GM03348 (cell line): ENCODE results near the gene COQ4.

Experiments used
- DNase-seq: peaks from one replicate; pipeline ENCODE4 v3.0.0; 2012; ENCODE audit warnings: low spot score

Gene COQ4

DNA sequence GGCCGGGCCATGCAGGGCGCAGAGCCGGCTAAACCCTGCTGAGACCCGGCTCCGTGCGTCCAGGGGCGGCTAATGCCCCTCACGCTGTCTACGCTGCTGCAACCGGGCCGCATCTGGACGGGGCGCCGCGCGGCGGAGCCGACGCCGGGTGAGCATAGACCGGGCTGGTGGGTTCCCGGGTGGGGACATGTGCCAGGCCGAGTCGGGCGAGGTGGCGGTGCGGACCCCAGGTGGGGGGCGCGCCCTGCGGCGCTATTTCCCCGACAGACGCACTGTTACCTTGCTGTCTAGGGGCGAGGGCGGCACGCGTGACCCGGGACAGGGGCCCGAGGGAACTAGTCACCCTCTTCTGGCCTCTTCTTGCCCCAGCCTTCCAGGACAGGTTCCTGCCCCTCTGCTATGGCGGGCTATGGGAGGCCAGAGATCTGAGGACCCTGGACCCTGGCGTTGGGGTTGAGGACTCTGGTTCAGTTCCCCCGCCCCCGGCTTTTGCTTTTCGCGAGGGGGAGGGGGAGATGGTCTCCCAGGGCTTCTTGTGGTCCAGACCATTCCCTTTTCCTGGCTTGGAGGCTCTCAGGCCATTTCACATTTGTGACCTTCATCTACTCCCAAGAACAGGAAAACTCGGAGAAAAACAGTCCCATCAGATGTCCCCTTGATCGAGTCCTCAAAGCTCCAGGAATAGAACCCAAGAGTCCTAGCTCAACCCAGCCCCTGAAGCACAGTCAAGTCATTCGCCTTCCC is 18.2 kb downstream of the COQ4 start:
- DNase-seq: no peak

DNA sequence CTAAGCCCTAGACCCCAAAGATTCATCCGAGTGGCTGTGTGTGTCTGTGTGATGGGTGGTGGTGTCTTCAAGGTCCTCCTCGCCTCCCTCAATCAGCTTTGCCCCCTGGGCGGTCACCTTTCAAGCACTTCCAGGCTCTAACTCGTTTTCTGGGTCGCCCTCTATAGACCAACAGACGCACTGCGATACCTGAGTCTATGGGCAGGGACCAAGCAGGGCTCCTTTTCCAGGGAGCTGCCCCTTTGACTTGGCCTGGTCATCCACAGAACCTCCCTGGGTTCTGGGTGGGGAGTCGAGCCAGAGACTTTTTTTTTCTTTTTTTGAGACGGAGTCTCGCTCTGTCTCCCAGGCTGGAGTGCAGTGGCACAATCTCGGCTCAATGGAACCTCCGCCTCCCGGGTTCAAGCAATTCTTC is 18.8 kb downstream of the COQ4 start:
- DNase-seq: peak; percentile 82

DNA sequence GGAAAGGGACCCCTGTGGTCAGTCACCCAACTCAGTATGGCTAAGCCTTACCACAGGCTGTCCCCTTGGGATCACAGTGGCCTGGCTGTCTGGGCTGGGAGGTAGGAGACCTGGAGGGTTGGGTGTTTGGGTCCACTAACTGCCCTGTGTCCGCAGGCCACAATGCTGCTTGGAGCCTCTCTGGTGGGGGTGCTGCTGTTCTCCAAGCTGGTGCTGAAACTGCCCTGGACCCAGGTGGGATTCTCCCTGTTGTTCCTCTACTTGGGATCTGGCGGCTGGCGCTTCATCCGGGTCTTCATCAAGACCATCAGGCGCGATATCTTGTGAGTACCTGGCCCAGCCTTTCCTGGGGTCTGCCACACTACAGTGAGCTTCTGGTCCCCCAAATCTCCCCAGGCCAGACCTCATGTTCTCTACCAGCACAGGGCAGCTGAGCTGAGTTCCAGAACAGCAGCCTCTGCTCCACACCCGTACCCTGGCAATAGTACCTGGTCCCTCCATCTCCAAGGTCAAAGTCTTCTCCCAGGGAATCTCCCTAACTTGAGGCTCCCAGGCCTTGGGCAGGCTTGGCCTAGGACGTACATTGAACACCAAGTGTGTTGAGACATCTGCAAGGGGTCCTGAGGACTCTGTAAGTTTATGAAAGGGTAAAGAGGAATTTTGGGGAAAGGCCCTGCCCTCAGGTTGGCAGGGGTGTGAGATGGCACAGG is 20.5 kb downstream of the COQ4 start:
- DNase-seq: no peak

DNA sequence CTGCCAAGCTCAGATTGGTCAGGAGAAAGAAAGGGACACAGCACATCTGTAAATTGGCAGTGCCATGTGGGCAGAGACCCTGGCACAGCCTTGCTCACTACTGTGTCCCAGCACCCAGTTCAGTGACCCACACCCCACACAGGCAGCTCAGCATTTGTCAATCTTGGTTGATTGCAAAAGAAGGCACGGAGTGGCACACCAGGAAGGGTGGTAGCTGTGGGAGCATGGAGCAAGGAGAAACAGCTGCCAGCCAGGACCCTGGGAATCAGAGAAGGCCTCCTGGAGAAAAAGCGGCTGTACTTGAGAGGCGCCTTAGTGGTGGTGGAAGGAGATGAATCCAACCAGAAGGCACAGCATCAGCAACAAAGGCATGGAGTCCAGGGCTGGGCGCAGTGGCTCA is 21.2 kb downstream of the COQ4 start:
- DNase-seq: no peak

DNA sequence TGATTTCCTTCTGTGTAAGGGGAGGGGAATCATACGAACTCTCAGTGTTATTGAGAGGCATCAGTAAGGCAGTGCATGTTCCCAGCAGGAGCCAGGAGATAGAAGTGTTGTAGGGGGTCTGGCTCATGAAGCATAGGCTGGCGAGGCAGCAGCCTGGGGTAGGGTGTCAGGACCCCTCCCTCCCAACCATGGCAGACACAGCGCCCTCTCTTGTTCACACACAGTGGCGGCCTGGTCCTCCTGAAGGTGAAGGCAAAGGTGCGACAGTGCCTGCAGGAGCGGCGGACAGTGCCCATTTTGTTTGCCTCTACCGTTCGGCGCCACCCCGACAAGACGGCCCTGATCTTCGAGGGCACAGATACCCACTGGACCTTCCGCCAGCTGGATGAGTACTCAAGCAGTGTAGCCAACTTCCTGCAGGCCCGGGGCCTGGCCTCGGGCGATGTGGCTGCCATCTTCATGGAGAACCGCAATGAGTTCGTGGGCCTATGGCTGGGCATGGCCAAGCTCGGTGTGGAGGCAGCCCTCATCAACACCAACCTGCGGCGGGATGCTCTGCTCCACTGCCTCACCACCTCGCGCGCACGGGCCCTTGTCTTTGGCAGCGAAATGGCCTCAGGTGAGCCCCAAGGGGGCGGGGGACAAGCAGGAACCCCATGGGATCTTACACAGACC is 22.4 kb downstream of the COQ4 start:
- DNase-seq: no peak

DNA sequence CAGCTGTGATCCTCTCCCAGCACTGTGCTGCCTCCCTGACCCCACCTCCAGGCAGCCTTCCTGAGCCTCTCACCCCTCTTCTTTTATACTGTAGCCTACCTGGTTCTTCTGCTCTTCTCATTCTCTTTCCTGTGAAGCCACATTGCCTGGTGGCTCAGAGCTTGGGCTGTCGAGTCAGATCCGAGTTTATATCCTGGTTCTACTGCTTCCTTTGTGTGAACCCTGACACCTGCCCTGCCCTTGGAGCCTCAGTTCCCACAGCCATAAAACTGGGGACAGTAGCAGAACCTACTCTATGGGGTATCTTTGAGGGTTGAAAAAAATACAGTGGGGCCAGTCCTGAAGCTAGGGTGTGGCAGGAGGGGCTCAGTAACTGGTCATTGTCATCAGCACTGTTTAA is 26.5 kb downstream of the COQ4 start:
- no peak for DNase-seq

DNA sequence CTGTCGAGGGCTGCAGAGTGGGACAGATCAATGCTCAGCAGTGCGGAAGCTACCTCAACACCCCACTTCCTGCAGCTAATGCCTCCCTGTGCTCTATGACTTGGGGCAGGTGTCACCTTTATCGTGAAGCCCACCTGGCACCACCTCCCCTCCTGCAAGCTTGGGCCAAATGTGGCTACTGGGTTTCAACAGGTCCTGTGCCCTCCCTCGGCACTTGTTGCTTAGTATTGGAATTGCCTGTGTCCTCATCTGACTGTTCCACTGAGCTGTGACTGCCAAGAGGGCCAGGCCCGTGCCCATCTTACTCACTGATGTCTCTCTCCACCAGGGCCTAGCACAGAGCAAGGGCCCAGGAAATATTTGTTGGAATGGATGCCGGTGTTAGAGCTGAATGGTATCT is 27.1 kb downstream of the COQ4 start:
- DNase-seq: no peak

DNA sequence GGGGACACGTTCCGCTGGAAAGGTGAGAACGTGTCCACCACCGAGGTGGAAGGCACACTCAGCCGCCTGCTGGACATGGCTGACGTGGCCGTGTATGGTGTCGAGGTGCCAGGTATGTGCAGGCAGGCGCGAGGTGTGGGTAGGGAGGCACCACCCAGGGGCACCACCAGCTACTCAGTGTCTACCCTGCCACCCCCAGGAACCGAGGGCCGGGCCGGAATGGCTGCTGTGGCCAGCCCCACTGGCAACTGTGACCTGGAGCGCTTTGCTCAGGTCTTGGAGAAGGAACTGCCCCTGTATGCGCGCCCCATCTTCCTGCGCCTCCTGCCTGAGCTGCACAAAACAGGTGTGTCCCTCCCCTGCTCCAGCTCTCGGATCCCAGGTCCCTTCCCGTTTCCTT is 32.8 kb downstream of the COQ4 start:
- DNase-seq: no peak

DNA sequence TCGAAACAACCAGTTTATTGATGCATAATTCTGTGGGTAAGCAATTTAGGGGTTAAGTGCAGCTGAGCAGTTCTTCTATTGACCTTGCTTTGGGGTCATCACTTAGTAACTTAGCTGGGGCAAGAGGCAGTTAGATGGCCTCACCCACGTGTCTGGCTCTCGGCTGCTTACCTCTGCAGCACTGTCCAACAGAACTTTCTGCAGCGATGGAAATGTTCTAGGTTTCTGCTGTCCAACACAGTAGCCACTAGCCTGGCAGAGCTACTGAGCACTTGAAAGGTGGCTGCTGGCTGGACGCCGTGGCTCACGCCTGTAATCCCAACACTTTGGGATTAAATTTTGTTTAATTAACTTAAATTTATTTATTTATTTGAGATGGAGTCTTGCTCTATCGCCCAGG is 35.5 kb downstream of the COQ4 start:
- DNase-seq: no peak

DNA sequence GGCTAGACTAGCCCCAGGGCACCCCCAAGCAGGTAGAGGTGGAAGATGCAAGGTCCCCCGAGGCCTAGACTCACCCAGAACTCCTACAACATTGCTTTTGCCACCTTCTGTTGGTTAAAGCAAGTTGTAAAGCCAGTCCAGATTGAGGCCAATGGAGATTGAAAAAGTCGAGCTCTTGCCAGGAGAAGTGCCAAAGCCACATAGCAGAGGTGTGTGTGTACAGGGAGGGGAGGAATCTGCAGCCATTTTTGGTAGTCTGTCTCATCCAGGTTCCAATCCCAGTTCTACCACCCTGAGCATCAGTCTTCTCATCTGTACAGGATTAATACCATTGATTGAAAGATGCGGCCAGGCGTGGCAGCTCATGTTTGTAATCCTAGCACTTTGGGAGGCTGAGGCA is 36.2 kb downstream of the COQ4 start:
- no peak for DNase-seq

DNA sequence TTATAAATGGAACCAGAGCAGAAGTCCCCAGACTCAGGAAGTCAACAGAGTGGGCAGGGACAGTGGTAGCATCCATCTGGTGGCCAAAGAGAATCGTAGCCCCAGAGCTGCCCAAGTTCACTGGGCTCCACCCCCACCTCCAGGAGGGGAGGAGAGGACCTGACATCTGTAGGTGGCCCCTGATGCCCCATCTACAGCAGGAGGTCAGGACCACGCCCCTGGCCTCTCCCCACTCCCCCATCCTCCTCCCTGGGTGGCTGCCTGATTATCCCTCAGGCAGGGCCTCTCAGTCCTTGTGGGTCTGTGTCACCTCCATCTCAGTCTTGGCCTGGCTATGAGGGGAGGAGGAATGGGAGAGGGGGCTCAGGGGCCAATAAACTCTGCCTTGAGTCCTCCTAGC is 38.2 kb downstream of the COQ4 start:
- DNase-seq: no peak

DNA sequence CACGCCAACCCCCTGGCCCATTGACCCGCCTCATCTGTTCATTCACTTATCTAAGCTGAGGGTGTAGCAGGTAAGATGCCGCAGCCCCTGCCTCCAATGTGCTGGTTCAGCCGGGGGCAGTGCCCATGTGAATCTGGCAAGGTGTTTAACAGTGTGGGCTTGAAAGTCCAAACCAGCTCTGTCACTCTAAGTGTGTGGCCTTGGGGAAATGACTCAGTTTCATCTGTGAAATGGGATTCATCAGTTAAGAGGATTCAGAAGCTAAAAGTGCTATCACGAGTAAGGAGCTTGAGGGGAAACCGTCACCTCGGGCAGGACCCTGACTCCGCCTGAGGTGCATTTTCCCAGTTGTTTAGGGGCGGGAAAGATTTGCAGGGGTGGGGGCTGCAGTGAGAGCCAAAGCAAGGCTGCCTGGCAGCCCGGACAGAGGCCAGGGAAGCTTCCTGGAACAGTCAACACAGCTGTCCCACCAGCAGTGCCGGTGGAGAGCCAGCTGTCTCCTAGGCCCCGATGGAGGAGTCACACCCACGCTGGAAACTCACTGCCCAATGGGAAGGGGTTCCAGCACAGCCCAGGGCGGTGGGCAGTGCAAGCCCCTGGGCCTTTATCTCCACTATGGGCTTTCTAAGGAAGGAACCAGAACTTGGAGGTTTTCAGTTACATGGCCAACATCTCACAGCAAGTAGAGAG is 38.8 kb downstream of the COQ4 start:
- DNase-seq: no peak

DNA sequence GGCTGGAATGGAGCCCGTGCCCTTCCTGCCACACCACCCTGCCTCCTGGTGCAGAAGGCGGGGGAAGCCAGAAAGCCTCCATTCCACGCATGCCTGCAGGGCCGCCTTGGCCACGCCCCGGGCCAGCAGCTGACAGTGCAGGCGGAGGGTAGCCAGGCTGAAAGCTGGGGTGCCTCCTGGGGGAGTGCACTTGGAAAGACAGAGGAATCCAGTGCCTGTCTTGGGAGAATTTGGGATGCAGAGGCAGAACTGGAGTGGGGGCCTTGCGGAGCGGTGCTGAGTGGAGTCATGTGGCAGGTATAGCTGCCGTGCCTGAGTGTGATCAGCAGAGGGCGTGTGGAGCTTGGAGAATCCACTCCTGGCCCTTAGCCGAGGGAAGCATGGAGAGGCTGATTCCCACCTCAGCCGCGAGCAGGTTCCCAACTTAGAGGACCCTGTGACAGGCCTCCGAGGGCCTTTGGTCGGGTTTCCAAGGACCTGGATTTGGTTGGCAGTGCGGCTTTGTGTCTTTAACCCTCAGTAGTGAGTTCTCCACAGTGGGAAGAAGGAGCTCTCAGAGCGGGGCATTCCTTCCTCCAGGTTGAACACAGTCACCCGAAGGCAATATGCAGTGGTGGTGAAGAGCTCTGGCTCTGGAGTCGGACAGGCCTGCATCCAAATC is 39.5 kb downstream of the COQ4 start:
- peak; percentile 95 for DNase-seq

DNA sequence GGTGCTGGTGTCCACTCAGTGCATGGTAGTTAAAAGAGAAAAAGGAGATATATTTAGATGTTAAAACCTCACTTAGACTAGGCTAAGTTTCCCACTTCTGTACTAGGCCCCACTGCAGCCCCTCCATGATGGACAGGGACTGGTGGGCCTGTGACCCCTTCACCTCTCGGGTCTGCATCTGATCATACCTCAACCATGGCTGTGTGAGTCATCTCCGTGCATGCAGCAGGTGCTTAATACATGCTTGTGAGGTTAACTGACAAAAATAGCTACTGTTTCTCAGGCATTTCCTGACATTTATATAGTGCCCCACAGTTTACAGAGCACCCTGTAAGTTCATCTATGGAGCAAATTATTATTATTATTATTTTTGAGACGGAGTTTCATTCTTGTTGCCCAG is 40.1 kb downstream of the COQ4 start:
- DNase-seq: no peak

DNA sequence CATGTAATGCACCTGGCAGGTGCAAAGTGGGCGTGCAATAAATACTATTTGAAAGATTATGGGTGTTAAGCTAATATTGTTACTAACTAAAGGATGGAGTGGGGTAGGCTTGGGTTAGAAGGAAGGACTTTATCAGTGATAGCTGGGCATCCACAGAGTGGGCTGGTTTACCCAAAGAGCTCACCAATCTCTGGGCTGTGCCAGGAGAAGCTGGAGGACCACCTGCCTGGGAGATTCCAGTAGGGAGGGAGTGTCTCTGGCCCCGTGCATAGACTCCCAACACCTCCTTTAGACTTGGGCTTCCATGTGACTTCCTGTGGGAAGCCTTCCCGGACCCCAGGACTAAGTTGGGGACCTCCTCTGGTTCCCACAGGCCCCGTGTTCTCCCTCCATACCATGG is 42.9 kb downstream of the COQ4 start:
- no peak for DNase-seq

DNA sequence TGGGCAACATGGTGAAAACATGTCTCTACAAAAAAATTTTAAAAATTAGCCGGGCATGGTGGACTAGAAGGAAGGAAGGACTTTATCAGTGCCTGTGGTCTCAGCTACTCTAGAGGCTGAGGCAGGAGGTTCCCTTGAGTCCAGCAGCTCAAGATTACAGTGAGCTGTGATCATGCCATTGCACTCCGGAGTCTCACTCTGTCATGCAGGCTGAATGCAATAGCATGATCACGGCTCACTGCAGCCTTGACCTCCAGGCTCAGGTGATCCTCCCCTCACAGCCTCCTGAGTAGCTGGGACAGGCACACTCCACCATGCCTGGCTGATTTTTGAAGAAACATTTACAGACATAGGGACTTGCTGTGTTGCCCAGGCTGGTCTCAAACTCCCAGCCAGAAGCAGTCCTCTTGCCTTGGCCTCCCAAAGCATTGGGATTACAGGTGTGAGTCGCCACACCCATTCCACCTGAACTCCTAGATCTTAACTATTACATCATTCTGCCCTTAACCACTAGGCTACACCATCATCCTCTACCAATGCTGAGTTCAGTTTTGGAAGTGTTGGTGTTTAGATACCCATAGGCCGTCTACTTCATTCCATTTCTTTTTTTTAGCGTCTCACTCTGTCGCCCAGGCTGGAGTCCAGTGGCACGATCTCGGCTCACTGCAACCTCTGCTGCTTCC is 46.5 kb downstream of the COQ4 start:
- DNase-seq: no peak

DNA sequence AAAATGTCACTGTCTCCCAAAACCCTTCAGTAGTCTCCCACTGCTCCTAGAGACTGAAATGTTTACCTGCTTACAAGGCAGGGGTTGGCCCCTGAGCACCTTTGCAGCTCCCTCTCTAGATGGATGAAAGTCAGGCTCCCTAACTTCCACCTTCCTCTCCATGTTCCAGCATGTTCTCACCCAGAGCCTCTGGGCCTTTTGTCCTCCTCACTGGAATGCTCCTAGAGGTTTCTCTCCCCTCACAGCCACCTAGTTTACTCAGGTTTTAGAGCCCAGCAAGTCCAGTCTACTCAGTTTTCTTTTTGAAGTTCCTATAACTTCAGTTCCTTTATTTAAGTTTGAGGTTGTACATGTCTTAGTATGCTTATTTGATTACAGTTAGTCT is 47.7 kb downstream of the COQ4 start:
- DNase-seq: peak; percentile 29

DNA sequence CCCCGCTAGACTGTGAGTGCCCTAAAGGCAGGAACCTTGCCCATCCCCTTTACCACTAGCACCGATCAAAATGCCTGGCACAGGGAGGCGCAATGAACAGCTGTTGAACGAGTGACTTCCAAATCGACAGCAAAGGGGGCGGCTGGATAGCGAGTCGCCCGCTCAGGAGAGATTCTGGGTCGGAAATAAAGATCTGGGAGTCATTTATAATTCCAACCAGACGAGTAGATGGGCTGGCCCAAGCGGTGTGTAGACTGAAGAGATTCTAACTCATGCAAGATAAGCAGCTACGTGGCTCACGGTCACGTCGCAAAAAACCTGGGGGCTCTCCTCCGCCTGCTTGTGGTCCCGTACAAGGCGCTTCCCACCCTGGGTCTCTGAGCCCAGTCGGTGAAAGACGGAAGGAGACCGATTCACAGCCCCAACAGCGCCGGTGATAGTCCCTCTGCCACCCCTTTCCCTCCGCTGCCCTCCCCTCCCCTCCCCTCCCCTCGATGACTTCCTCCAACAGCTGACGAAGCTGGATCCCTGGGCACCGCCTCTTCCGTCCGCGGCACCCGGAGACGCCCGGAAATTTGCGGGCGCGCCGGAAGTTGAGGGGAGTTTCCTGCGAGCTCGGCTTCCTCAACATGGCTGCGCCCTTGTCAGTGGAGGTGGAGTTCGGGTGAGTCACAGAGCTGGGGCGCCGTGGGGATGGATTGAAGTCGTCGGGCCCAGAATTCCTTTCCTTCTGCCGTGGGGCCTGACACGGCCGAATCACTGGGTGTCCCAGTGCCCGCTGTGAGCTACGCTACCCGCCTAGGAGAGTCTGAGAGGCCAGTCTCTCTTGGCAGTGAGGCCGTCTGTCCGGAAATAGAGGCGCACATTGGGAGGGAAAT is 48.4 kb downstream of the COQ4 start, which contains the start of gene URM1:
Gene URM1, plus strand, starts transcription at position 623 of the 878 bp plus-strand sequence. Its CDS starts 7 bp downstream, at position 630.
- DNase-seq: peak; percentile 97

DNA sequence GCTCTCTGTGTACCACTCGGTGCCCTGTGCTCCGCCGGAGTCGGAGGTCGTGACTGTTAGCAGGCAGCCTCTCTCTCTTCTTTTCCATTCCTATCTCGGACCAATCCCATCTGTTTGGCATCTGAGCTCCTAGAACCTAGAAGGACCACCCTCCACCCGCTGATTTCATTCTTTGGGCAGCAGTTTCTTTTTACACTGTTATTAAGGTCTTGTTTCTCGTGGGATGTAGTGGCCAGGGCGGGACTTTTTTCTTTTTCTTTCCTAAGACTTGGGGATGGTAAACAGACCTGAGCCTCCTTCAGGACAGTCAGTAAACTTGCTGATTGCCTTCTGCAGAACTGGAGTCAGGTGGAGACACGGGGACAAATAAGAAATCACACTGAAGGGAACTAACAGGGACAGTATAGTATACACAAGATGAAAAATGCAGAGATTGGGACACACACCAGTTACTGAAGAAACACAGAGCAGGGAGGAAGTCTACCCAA is 49.0 kb downstream of the COQ4 start:
- DNase-seq: no peak

DNA sequence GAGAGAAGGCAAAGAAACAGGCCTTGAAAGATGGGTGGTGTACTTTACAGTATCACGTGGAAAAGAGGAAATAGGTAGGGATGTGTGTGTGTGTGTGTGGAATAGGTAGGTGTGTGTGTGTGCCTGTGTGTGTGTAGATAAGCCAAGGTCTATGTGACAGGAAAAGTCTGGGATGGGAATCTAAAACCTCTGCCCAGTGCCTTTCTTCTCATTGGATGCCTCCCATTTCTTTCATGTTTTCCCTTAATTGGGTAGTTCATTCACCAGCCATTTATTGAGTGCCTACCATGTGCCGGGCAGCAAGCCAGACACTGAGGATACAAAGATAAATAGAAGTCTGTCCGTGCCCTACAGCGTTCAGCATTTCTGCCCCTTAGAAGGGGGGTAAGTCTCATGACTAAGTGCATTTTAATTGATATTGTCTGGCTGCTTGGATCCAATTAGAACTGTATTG is 49.6 kb downstream of the COQ4 start:
- no peak for DNase-seq
